ENCODE data around the gene MAML2.
A peak's percentile ranks its signal among the peaks of the same experiment; 100 is the strongest.

MAML2 gene

GRCh38 chr11:96057502-96057901 lies 285.5 kb downstream of the MAML2 start:
- DNase-seq, result no peak

- no peak for DNase-seq
Observed at GRCh38 chr11:96056576-96056975, 286.4 kb downstream of the MAML2 start.

- DNase-seq, result peak; percentile 51
Observed at GRCh38 chr11:96055706-96056387, 287.1 kb downstream of the MAML2 start.

GRCh38 chr11:96054870-96055705 lies 287.9 kb downstream of the MAML2 start:
- no peak for DNase-seq

GRCh38 chr11:96052921-96053651 lies 289.9 kb downstream of the MAML2 start:
- no peak for DNase-seq

GRCh38 chr11:96051820-96052219 lies 291.2 kb downstream of the MAML2 start:
- DNase-seq, result no peak

GRCh38 chr11:96050435-96051182 lies 292.4 kb downstream of the MAML2 start:
- DNase-seq, result no peak

GRCh38 chr11:96049426-96049825 lies 293.6 kb downstream of the MAML2 start:
- DNase-seq, result no peak

GRCh38 chr11:96045622-96046456 lies 297.2 kb downstream of the MAML2 start:
- no peak for DNase-seq

GRCh38 chr11:96044747-96045146 lies 298.2 kb downstream of the MAML2 start:
- no peak for DNase-seq

- DNase-seq, result no peak
Observed at GRCh38 chr11:96044311-96044710, 298.7 kb downstream of the MAML2 start.

- DNase-seq, result no peak
Observed at GRCh38 chr11:96043291-96043690, 299.7 kb downstream of the MAML2 start.

- DNase-seq, result no peak
Observed at GRCh38 chr11:96038046-96038445, 304.9 kb downstream of the MAML2 start.

GRCh38 chr11:96037405-96037949 lies 305.5 kb downstream of the MAML2 start:
- DNase-seq, result no peak

- DNase-seq, result no peak
Observed at GRCh38 chr11:96036863-96037262, 306.1 kb downstream of the MAML2 start.

- DNase-seq, result no peak
Observed at GRCh38 chr11:96035740-96036078, 307.3 kb downstream of the MAML2 start.

- no peak for DNase-seq
Observed at GRCh38 chr11:96035031-96035739, 307.8 kb downstream of the MAML2 start.

- no peak for DNase-seq
Observed at GRCh38 chr11:96033599-96033998, 309.4 kb downstream of the MAML2 start.

- no peak for DNase-seq
Observed at GRCh38 chr11:96033095-96033494, 309.9 kb downstream of the MAML2 start.

GRCh38 chr11:96028746-96029145 lies 314.2 kb downstream of the MAML2 start:
- DNase-seq, result no peak

- DNase-seq, result no peak
Observed at GRCh38 chr11:96027021-96027420, 316.0 kb downstream of the MAML2 start.
